HUES6 (cell line): ENCODE results near the gene DNMT3A.

Experiments
- H3K27ac ChIP-seq: 2 replicates; pipeline ENCODE4 v1.7.0; 2013; ENCODE audit warnings: low read depth, mild to moderate bottlenecking, low read length, inconsistent platforms
- H3K27me3 ChIP-seq: 2 replicates; pipeline ENCODE4 v1.6.1; 2013; ENCODE audit warnings: low read length; ENCODE audit not compliant: control insufficient read depth, insufficient read depth
- H3K36me3 ChIP-seq: 2 replicates; pipeline ENCODE4 v1.6.1; 2013; ENCODE audit warnings: low read length; ENCODE audit not compliant: control insufficient read depth, insufficient read depth
- H3K4me1 ChIP-seq: 2 replicates; pipeline ENCODE4 v1.6.1; 2013; ENCODE audit warnings: low read length; ENCODE audit not compliant: control insufficient read depth, insufficient read depth
- H3K4me3 ChIP-seq: 2 replicates; pipeline ENCODE4 v1.5.1; 2013; ENCODE audit warnings: low read depth, low read length
- H3K9ac ChIP-seq: one replicate; pipeline ENCODE4 v1.6.1; 2013; ENCODE audit warnings: mild to moderate bottlenecking, low read length
- H3K9me3 ChIP-seq: 2 replicates; pipeline ENCODE4 v1.6.1; 2013; ENCODE audit warnings: low read depth, low read length; ENCODE audit not compliant: control insufficient read depth, insufficient read depth

The DNMT3A gene

GRCh38 chr2:25324905-25325592 is 16.7 kb downstream of the DNMT3A start:
- no peak overlapping the region for H3K27ac ChIP-seq
- H3K4me1 ChIP-seq = peaks cover 9% of the 10 kb centered on the region
- H3K27me3 ChIP-seq = no peaks in the 10 kb centered on the region
- H3K9me3 ChIP-seq = peaks cover 9% of the 10 kb centered on the region
- no peak overlapping the region for H3K4me3 ChIP-seq
- H3K36me3 ChIP-seq = no peaks in the 10 kb centered on the region
- no peak overlapping the region for H3K9ac ChIP-seq

- peaks cover 9% of the 10 kb centered on the region for H3K9me3 ChIP-seq
- peaks cover 9% of the 10 kb centered on the region for H3K4me1 ChIP-seq
- H3K4me3 ChIP-seq = no peak overlapping the region
- no peaks in the 10 kb centered on the region for H3K36me3 ChIP-seq
- H3K9ac ChIP-seq = no peak overlapping the region
- no peak overlapping the region for H3K27ac ChIP-seq
- no peaks in the 10 kb centered on the region for H3K27me3 ChIP-seq
These were observed 17.5 kb downstream of the DNMT3A start for GRCh38 chr2:25324251-25324650.

- no peaks in the 10 kb centered on the region for H3K27me3 ChIP-seq
These were observed 18.0 kb downstream of the DNMT3A start for GRCh38 chr2:25323610-25324189.

GRCh38 chr2:25323042-25323514 is 18.6 kb downstream of the DNMT3A start:
- no peaks in the 10 kb centered on the region for H3K36me3 ChIP-seq
- no peak overlapping the region for H3K4me3 ChIP-seq
- H3K27ac ChIP-seq = no peak overlapping the region
- peaks cover 9% of the 10 kb centered on the region for H3K4me1 ChIP-seq
- no peaks in the 10 kb centered on the region for H3K27me3 ChIP-seq
- H3K9ac ChIP-seq = no peak overlapping the region
- peaks cover 9% of the 10 kb centered on the region for H3K9me3 ChIP-seq

More at GRCh38 chr2:25323610-25324189, 18.0 kb downstream of the DNMT3A start:
- Histone ChIP-seq H3K36me3 (no peaks in the 10 kb centered on the region), H3K4me1 (peaks cover 9% of the 10 kb centered on the region), H3K27ac (no peak overlapping the region), H3K9me3 (peaks cover 9% of the 10 kb centered on the region), H3K9ac (no peak overlapping the region), H3K4me3 (no peak overlapping the region)

DNA sequence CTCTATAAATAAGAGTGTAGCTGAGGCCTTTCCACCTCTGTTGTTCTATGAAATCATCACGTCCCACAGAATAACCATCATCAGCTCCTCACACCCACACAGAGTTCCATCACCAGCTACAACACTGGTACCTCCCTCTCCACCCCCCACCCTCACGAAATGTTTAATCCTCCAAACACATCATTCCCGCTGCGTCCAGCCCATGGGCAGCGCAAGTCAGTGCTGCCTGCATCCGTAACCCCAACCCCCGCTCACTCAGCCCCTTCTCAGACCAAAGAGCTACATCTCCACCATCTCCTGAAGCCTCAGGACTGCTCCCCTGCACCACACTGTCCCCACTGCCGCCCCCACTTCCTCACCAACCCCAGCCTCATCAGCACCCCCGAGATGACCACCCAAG is 19.4 kb downstream of the DNMT3A start:
- Histone ChIP-seq H3K4me3 (no peak overlapping the region), H3K9ac (no peak overlapping the region), H3K4me1 (peaks cover 9% of the 10 kb centered on the region), H3K27me3 (no peaks in the 10 kb centered on the region), H3K36me3 (no peaks in the 10 kb centered on the region), H3K27ac (no peak overlapping the region), H3K9me3 (peaks cover 9% of the 10 kb centered on the region)

- Histone ChIP-seq H3K27me3 (no peaks in the 10 kb centered on the region), H3K4me1 (peaks cover 18% of the 10 kb centered on the region), H3K4me3 (no peak overlapping the region)
These were observed 21.6 kb downstream of the DNMT3A start for GRCh38 chr2:25320077-25320476.

DNA sequence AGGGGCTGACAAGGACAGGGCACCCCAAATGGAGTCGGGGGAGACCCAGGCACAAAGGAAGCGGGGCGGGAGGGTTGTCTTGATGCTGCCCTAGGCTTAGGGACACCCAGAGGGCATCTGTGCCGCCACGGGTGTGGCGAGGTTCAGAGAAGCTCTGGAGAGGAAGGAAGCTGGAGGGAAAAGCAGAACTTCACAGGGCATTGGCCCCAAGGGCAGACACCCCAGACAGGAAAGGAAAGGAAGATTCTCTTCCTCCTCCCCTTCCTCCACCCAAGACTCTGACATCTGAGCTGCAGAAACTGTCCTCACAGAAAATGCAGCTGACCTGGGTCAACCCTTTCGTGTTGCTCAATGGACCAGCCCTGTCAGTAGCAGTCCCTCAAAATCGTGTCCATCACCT is 25.6 kb downstream of the DNMT3A start:
- Histone ChIP-seq H3K4me1 (peaks cover 48% of the 10 kb centered on the region), H3K27ac (no peak overlapping the region), H3K9me3 (no peaks in the 10 kb centered on the region)

More at GRCh38 chr2:25320077-25320476, 21.6 kb downstream of the DNMT3A start:
- Histone ChIP-seq H3K36me3 (no peaks in the 10 kb centered on the region), H3K9ac (no peak overlapping the region), H3K27ac (no peak overlapping the region), H3K9me3 (no peaks in the 10 kb centered on the region)

DNA sequence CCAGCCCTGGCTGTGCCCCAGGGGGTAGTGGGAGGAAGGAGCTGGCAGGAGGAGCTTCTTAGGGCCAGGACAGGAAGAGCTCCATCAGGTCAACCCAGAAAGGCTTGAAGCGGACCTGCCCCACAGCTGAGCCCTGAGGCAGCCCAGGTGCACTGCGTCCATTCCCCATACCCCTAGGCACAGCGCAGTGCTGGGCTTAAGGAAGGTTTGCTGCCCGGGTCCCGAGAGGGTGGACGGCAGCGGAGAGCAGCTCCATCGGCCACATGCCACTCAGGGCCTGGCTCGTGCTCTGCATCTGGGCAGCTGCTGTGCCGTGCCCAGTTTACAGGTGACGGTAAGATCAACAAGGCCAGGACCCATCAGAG is 26.4 kb downstream of the DNMT3A start:
- no peaks in the 10 kb centered on the region for H3K9me3 ChIP-seq
- peaks cover 55% of the 10 kb centered on the region for H3K4me1 ChIP-seq
- H3K4me3 ChIP-seq = no peak overlapping the region
- H3K36me3 ChIP-seq = no peaks in the 10 kb centered on the region
- H3K27me3 ChIP-seq = no peaks in the 10 kb centered on the region
- no peak overlapping the region for H3K27ac ChIP-seq
- no peak overlapping the region for H3K9ac ChIP-seq

More for the DNA sequence above, 25.6 kb downstream of the DNMT3A start:
- no peaks in the 10 kb centered on the region for H3K27me3 ChIP-seq
- no peaks in the 10 kb centered on the region for H3K36me3 ChIP-seq
- no peak overlapping the region for H3K4me3 ChIP-seq
- no peak overlapping the region for H3K9ac ChIP-seq

GRCh38 chr2:25314514-25315315 is 27.0 kb downstream of the DNMT3A start:
- Histone ChIP-seq H3K9ac (peak overlapping the region; percentile 32), H3K27ac (peak overlapping the region; percentile 72), H3K4me3 (no peak overlapping the region), H3K9me3 (no peaks in the 10 kb centered on the region), H3K36me3 (no peaks in the 10 kb centered on the region), H3K4me1 (peaks cover 56% of the 10 kb centered on the region), H3K27me3 (no peaks in the 10 kb centered on the region)

DNA sequence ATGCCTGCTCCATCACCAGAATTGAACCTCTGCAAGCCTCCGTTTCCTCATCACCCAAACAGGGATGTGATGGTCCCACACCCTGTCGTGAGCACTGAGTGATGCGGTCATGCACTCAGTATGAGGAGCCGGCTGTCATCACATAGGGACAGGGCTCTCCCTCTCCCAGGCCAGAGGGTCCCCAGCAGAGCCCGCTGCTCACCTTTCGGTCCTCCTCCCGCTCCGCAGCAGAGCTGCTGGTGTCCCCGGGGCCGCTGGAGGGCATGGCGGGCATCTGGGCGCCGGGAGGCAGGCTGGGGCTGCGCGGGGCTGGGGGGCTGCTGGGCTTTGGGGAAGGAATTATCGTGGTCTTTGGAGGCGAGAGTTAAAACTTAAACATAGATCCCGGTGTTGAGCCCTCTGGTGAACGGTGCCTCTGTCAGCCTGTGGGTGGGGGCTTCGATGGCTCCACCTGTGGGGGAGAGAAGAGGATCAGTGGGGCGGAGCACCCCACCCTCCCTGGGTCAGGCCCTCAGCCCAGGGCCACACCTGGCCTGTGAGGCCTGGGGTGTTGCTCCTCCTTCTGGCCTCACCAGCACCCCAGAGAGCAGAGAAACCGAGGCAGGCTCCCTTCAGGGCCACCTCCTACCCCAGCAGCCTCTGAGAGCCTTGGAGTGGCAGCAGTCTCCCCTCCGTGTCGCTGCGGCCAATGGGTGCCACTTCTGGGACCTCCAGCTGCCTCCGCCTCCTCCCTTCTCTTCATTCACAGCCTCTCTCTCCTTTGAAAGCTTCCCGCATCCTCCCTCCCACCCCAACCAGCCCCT is 27.8 kb downstream of the DNMT3A start:
- Histone ChIP-seq H3K9me3 (no peaks in the 10 kb centered on the region), H3K36me3 (no peaks in the 10 kb centered on the region), H3K4me1 (peaks cover 59% of the 10 kb centered on the region), H3K27me3 (no peaks in the 10 kb centered on the region), H3K9ac (no peak overlapping the region), H3K27ac (no peak overlapping the region), H3K4me3 (no peak overlapping the region)
